ENCODE measurements around the gene ZSCAN22.

ZSCAN22 gene

DNA sequence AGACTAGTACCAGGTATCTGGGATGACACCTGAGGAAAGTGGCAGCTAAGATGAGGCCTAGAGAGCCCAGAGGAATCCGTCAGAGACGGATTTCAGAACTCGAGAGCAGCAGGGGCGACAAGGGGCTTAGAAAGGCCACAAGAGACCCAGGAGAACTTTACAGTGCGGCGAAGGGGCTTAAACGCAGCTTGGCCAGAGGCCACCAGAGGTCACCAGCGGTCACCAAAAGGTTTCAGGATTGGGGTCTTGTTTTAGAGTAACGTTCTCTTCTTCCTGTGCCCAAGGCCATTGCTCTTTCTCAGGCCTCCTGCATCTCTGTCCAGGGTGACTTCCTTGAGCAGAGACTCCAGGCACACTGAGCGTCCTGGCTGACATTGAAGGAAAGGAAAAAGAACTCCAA lies 2.2 kb downstream of the ZSCAN22 start:
- TF ChIP-seq, protein P1, sequence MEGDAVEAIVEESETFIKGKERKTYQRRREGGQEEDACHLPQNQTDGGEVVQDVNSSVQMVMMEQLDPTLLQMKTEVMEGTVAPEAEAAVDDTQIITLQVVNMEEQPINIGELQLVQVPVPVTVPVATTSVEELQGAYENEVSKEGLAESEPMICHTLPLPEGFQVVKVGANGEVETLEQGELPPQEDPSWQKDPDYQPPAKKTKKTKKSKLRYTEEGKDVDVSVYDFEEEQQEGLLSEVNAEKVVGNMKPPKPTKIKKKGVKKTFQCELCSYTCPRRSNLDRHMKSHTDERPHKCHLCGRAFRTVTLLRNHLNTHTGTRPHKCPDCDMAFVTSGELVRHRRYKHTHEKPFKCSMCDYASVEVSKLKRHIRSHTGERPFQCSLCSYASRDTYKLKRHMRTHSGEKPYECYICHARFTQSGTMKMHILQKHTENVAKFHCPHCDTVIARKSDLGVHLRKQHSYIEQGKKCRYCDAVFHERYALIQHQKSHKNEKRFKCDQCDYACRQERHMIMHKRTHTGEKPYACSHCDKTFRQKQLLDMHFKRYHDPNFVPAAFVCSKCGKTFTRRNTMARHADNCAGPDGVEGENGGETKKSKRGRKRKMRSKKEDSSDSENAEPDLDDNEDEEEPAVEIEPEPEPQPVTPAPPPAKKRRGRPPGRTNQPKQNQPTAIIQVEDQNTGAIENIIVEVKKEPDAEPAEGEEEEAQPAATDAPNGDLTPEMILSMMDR (IDR thresholded peaks at IDR 0.05; ENCODE audit: low read depth, low read length, missing control alignments): no peak
- in situ Hi-C loops (cut with HindIII; ENCODE audit: low sequenced_read_pairs): no loop called here
- DNase-seq (ENCODE audit: low read depth): no peak
- no peak overlapping the region for H3K4me3 ChIP-seq (ENCODE audit: low read depth, low read length)

DNA sequence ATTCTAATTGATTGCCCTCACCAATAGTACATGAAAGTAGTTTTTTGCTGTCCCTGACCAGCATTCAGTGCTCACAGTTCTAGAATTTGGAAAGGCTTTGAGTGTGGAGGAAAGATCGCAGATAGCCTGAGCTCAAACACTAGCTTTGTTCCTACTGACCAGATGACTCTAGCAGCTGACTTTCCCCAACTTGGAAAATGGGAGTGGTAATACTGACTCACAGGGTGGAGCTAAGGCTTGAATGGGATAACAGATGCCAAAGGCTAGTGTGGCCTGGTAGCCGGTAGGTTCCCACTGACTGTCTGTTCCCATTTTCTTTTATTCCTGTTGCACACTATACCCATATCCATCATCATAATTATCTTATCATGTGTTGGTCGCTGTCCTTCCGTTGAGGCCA lies 3.7 kb downstream of the ZSCAN22 start:
- in situ Hi-C loops (cut with HindIII; ENCODE audit: low sequenced_read_pairs): no loop called here
- no peak overlapping the region for H3K4me3 ChIP-seq (ENCODE audit: low read depth, low read length)
- TF ChIP-seq, protein P1 (IDR thresholded peaks at IDR 0.05; ENCODE audit: low read depth, low read length, missing control alignments): no peak
- DNase-seq (ENCODE audit: low read depth): no peak

DNA sequence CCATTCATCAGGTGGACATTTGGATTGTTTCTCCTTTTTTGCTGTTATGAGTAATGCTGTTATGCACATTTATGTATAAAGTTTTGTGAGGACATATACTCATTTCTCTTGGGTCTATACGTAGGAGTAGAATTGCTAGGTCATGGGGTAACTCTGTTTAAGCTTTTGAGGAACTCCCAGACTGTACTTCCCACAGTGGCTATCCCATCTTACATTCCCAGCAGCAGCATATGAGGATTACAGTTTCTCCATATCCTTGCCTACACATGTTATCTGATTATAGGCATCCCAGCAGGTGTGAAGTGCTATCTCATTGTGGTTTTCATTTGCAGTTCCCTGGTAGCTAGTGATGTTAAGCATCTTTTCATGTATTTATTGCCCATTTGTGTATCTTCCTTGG lies 5.9 kb downstream of the ZSCAN22 start:
- TF ChIP-seq, protein P1 (IDR thresholded peaks at IDR 0.05; ENCODE audit: low read depth, low read length, missing control alignments): no peak
- in situ Hi-C loops (cut with HindIII; ENCODE audit: low sequenced_read_pairs): no loop called here
- DNase-seq (ENCODE audit: low read depth): no peak
- H3K4me3 ChIP-seq (ENCODE audit: low read depth, low read length): no peak overlapping the region

DNA sequence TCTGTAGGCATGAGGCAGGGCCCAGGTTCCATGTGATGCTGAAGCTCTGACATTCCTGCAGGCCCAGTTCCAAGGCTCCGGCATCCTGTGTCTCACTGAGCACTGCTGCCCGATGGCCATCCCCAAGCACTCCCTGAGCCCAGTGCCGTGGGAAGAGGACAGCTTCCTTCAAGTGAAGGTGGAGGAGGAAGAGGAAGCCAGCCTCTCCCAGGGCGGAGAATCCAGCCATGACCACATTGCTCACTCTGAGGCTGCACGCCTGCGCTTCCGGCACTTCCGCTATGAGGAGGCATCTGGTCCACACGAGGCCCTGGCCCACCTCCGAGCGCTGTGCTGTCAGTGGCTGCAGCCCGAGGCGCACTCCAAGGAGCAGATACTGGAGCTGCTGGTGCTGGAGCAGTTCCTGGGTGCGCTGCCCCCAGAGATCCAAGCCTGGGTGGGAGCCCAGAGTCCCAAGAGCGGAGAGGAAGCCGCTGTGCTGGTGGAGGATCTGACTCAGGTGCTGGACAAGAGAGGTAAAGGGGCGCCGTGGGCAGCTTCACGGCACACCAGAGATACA lies 8.0 kb downstream of the ZSCAN22 start:
- no peak for DNase-seq (ENCODE audit: low read depth)
- TF ChIP-seq, protein P1 (IDR thresholded peaks at IDR 0.05; ENCODE audit: low read depth, low read length, missing control alignments): no peak
- in situ Hi-C loops (cut with HindIII; ENCODE audit: low sequenced_read_pairs): no loop called here
- no peak overlapping the region for H3K4me3 ChIP-seq (ENCODE audit: low read depth, low read length)

DNA sequence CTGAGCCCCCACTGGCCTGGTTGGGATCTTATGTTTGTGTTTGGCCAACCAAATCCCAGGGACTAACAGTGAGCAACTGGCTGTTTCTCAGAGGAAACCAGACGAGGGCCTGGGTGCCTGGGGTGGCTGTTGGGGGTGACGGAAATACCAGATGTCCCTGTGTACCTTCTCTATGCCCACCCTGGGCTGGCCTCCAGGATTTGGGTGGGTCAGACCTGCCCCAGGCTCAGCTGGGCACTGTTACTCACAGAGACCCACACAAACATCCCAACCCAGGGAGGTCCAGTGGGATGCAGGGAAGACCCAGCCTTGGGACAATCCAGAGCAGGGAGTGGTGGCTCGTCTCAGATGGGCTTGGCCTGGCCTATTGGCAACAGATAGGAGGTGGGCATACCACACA lies 8.8 kb downstream of the ZSCAN22 start:
- in situ Hi-C loops (cut with HindIII; ENCODE audit: low sequenced_read_pairs): no loop called here
- no peak overlapping the region for H3K4me3 ChIP-seq (ENCODE audit: low read depth, low read length)
- DNase-seq (ENCODE audit: low read depth): no peak
- TF ChIP-seq, protein P1 (IDR thresholded peaks at IDR 0.05; ENCODE audit: low read depth, low read length, missing control alignments): no peak

DNA sequence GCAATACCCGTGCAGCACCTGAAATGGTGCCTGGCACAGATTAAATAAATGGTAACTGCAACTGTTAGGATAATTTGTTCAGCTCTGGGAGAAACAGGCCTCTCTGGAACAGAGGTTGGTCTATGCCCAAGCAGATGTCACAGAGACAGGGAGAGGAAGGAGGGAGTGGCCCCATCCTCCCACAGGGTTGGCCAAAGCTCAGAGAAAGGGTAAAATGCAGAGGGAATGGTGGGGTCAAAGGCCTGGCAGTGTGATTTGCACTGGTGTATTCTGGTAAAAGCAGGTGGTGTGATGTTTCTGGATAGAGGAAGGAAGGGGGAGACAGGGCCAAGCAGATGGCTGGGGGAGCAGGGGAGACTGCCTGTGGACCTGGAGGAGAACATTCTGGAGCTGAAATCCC lies 9.4 kb downstream of the ZSCAN22 start:
- no peak for DNase-seq (ENCODE audit: low read depth)
- in situ Hi-C loops (cut with HindIII; ENCODE audit: low sequenced_read_pairs): no loop called here
- TF ChIP-seq, protein P1 (IDR thresholded peaks at IDR 0.05; ENCODE audit: low read depth, low read length, missing control alignments): no peak
- H3K4me3 ChIP-seq (ENCODE audit: low read depth, low read length): no peak overlapping the region

DNA sequence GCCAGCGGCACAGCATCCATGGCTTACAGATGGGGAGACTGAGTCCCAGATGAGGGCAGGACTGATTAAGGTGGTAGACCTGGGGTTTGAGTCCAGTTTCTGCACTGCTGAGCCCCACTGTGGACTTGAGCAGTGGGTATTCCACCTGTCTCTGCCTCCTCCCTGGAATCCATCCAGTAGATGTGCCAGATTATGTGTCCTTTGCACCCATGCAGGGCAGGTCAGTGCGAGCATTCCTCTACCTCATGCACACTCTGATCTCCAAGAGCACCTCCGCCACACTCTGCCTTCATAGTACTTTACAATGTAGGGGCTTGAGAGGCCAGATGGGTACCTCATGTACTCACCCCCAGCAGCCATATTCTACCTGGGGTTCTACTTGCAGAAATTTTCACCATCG lies 10.0 kb downstream of the ZSCAN22 start:
- DNase-seq (ENCODE audit: low read depth): no peak
- no peak overlapping the region for H3K4me3 ChIP-seq (ENCODE audit: low read depth, low read length)
- TF ChIP-seq, protein P1 (IDR thresholded peaks at IDR 0.05; ENCODE audit: low read depth, low read length, missing control alignments): no peak
- in situ Hi-C loops (cut with HindIII; ENCODE audit: low sequenced_read_pairs): no loop called here
